Activated T-helper 1 cell treated with Interleukin-2 at 50 U/mL for 16 hours (primary cell): Measurements from ENCODE around the gene ADCY5.

ENCODE experiments used
- DNase-seq: peaks from one replicate; pipeline ENCODE4 v3.0.0-alpha.2; 2020; ENCODE audit warnings: low read depth

Gene ADCY5

GRCh38 chr3:123369085-123369484 lies 79.8 kb downstream of the ADCY5 start:
- no peak for DNase-seq

GRCh38 chr3:123367467-123368154 lies 81.3 kb downstream of the ADCY5 start:
- DNase-seq, result no peak

- DNase-seq, result no peak
These were observed 83.3 kb downstream of the ADCY5 start for GRCh38 chr3:123365450-123366143.

GRCh38 chr3:123361071-123361470 lies 87.8 kb downstream of the ADCY5 start:
- no peak for DNase-seq

GRCh38 chr3:123357275-123357674 lies 91.6 kb downstream of the ADCY5 start:
- DNase-seq, result no peak

- DNase-seq, result no peak
These were observed 95.0 kb downstream of the ADCY5 start for GRCh38 chr3:123353850-123354233.

- DNase-seq, result no peak
These were observed 95.6 kb downstream of the ADCY5 start for GRCh38 chr3:123353227-123353849.

- no peak for DNase-seq
These were observed 96.7 kb downstream of the ADCY5 start for GRCh38 chr3:123352134-123352554.

GRCh38 chr3:123351501-123351900 lies 97.4 kb downstream of the ADCY5 start:
- no peak for DNase-seq

GRCh38 chr3:123350971-123351370 lies 97.9 kb downstream of the ADCY5 start:
- no peak for DNase-seq

- no peak for DNase-seq
These were observed 99.1 kb downstream of the ADCY5 start for GRCh38 chr3:123349566-123350435.

GRCh38 chr3:123349201-123349535 lies 99.7 kb downstream of the ADCY5 start:
- no peak for DNase-seq

- DNase-seq, result no peak
These were observed 100.3 kb downstream of the ADCY5 start for GRCh38 chr3:123348471-123349200.

- DNase-seq, result no peak
These were observed 101.1 kb downstream of the ADCY5 start for GRCh38 chr3:123347691-123348264.

GRCh38 chr3:123347205-123347604 lies 101.7 kb downstream of the ADCY5 start:
- no peak for DNase-seq

- DNase-seq, result no peak
These were observed 102.9 kb downstream of the ADCY5 start for GRCh38 chr3:123346021-123346420.

GRCh38 chr3:123344907-123345594 lies 103.8 kb downstream of the ADCY5 start:
- no peak for DNase-seq

GRCh38 chr3:123344175-123344906 lies 104.5 kb downstream of the ADCY5 start:
- no peak for DNase-seq

- DNase-seq, result no peak
These were observed 105.4 kb downstream of the ADCY5 start for GRCh38 chr3:123343296-123344174.
